CD4-positive, alpha-beta T cell (primary cell): ENCODE data around the gene GSAP. TPM values are rescaled to one million over a fixed set of nuclear protein-coding genes. Genes with fewer than 3 reads are reported as not detected.

Experiments used
- ATAC-seq: fragments of 200-7000 bp; cut with Tn5 transposase; one replicate; pipeline ENCODE4 v1.10.0; 2022; ENCODE audit warnings: mild to moderate bottlenecking; ENCODE audit not compliant: poor library complexity
- CTCF ChIA-PET: fragments of 350-600 bp; sonication (Branson Sonifier 250); formaldehyde crosslinking; loops from one replicate; lab custom pipeline; 2021; ENCODE audit warnings: antibody characterized with exemption, inconsistent platforms; lab: Charles Lee
- POLR2A ChIA-PET: fragments of 350-600 bp; sonication (Branson Sonifier 250); formaldehyde crosslinking; loops from one replicate; lab custom pipeline; 2021; ENCODE audit warnings: antibody characterized with exemption, inconsistent platforms; lab: Charles Lee
- DNase-seq, 14 experiments: peaks; one replicate each; pipeline ENCODE4 v3.0.0-alpha.2; 2013 to 2020; ENCODE audit warnings: mixed read lengths in 2 of 14
- H3K27ac ChIP-seq, 2 donors: one replicate each; pipeline versions ENCODE4 v1.5.1 to v1.7.0; 2013; ENCODE audit warnings: low read length in 2 of 2, low read depth in 1 of 2, mild to moderate bottlenecking in 1 of 2
- H3K27me3 ChIP-seq, 2 experiments: 1 replicate in 1 of 2; 2 replicates in 1 of 2; pipeline versions ENCODE4 v1.6.1 to v1.7.0; 2013; ENCODE audit warnings: low read length in 2 of 2, control low read depth in 1 of 2, mild to moderate bottlenecking in 1 of 2, moderate library complexity in 1 of 2; ENCODE audit not compliant: insufficient read depth in 2 of 2, control insufficient read depth in 1 of 2
- H3K36me3 ChIP-seq: one replicate; pipeline ENCODE4 v1.6.1; 2013; ENCODE audit warnings: low read length, control low read depth; ENCODE audit not compliant: insufficient read depth
- H3K4me1 ChIP-seq: one replicate; pipeline ENCODE4 v1.6.1; 2013; ENCODE audit warnings: low read length, control low read depth; ENCODE audit not compliant: insufficient read depth
- H3K4me3 ChIP-seq: one replicate; pipeline ENCODE4 v1.5.1; 2013; ENCODE audit warnings: mild to moderate bottlenecking, low read length, moderate library complexity
- H3K9me3 ChIP-seq, 2 experiments: 1 replicate in 1 of 2; 2 replicates in 1 of 2; pipeline versions ENCODE4 v1.6.1 to v1.7.0; 2013; ENCODE audit warnings: low read length in 2 of 2, mild to moderate bottlenecking in 2 of 2, control low read depth in 1 of 2, moderate library complexity in 1 of 2; ENCODE audit not compliant: control insufficient read depth in 1 of 2, insufficient read depth in 1 of 2
- H3K27ac Mint-ChIP-seq: one replicate; pipeline ENCODE4 v1.8.0; 2020; ENCODE audit warnings: mixed read lengths
- H3K27me3 Mint-ChIP-seq: one replicate; pipeline ENCODE4 v1.8.0; 2021; ENCODE audit warnings: mixed read lengths
- H3K36me3 Mint-ChIP-seq: one replicate; pipeline ENCODE4 v1.8.0; 2021; ENCODE audit warnings: low read depth, mixed read lengths
- H3K4me1 Mint-ChIP-seq: one replicate; pipeline ENCODE4 v1.8.0; 2021; ENCODE audit warnings: low read depth, mixed read lengths
- H3K4me3 Mint-ChIP-seq: one replicate; pipeline ENCODE4 v1.8.0; 2020; ENCODE audit warnings: mild to moderate bottlenecking, mixed read lengths
- H3K9me3 Mint-ChIP-seq: one replicate; pipeline ENCODE4 v1.8.0; 2020; ENCODE audit warnings: mixed read lengths
- CTCF ChIP-seq: fragments of 200-600 bp; IDR thresholded peaks from one replicate; pipeline ENCODE4 v1.8.0; 2022; ENCODE audit warnings: antibody characterized with exemption, mild to moderate bottlenecking
- intact Hi-C, 2 experiments: fragments of 100-400 bp; cut with DNase I in 1 of 2; cut with micrococcal nuclease in 1 of 2; formaldehyde crosslinking; loops; one replicate each; pipeline versions ENCODE4 v1.15.1 to v1.9.0; 2023 to 2025; cut with DNase I, micrococcal nuclease
- total RNA-seq, 174 experiments: library from RNA in 2 of 174; stranded (reverse) in 2 of 174; gene quantifications; one replicate each; pipeline ENCODE4 v1.2.3 and lab custom pipeline; 2021 to 2026

GSAP gene
- total RNA-seq, 2 experiments from 2014 or later, result 19.1 to 19.5 TPM

DNA sequence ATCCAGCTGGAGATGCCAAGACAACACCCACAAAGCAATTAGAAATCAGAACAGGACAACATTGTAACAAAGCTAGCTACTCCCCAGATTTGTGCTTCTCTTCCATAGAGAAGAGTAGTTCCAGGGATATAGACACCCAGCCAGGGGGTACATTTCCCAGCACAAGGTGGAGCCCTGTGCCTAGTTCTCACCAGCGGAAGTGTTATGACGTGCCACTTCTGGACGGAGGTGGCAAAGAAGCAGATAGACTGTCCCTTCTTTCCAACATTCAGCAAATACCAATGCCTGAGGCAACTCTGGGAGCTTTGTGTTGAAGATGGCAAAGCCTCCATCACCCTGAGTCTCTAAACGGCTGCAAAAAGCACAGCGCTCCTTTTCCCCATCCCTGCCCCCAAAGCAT, 23.4 kb upstream of the GSAP start:
- no peak overlapping the region for H3K27ac ChIP-seq
- no peaks in the 10 kb centered on the region for H3K36me3 Mint-ChIP-seq
- DNase-seq (peak in 1 of 14 experiments; percentile 17), ATAC-seq (no peak)
- POLR2A ChIA-PET, result no interaction called here
- H3K4me3 ChIP-seq, result no peak overlapping the region
- H3K27ac Mint-ChIP-seq, result no peak overlapping the region
- no peaks in the 10 kb centered on the region for H3K9me3 Mint-ChIP-seq
- CTCF ChIA-PET, result no interaction called here
- H3K9me3 ChIP-seq, result no peaks in the 10 kb centered on the region
- H3K4me3 Mint-ChIP-seq, result no peak overlapping the region
- H3K27me3 Mint-ChIP-seq, result no peaks in the 10 kb centered on the region
- no peak for TF ChIP-seq CTCF
- no peaks in the 10 kb centered on the region for H3K27me3 ChIP-seq
- H3K4me1 ChIP-seq, result no peaks in the 10 kb centered on the region
- intact Hi-C loops, result loop anchor here in 1 of 2 experiments (10.0 kb wide), 1 partner anchor 245 kb away; the partner anchor contains the start of gene FGL2
- H3K36me3 ChIP-seq, result no peaks in the 10 kb centered on the region
- H3K4me1 Mint-ChIP-seq, result no peaks in the 10 kb centered on the region

GRCh38 chr7:77438131-77438530, 22.0 kb upstream of the GSAP start:
- no peaks in the 10 kb centered on the region for H3K36me3 Mint-ChIP-seq
- no peaks in the 10 kb centered on the region for H3K9me3 Mint-ChIP-seq
- Histone ChIP-seq H3K27ac (no peak overlapping the region), H3K36me3 (no peaks in the 10 kb centered on the region), H3K4me3 (no peak overlapping the region), H3K9me3 (no peaks in the 10 kb centered on the region), H3K4me1 (no peaks in the 10 kb centered on the region), H3K27me3 (no peaks in the 10 kb centered on the region)
- ChIA-PET CTCF (no interaction called here), POLR2A (no interaction called here)
- DNase-seq (no peak), ATAC-seq (no peak)
- no peak for TF ChIP-seq CTCF
- no peak overlapping the region for H3K4me3 Mint-ChIP-seq
- no peaks in the 10 kb centered on the region for H3K4me1 Mint-ChIP-seq
- intact Hi-C loops, result loop anchor here in 1 of 2 experiments (10.0 kb wide), 1 partner anchor 243 kb away; the partner anchor contains the start of gene FGL2
- no peak overlapping the region for H3K27ac Mint-ChIP-seq
- no peaks in the 10 kb centered on the region for H3K27me3 Mint-ChIP-seq

GRCh38 chr7:77434570-77435275, 18.6 kb upstream of the GSAP start:
- Histone ChIP-seq H3K9me3 (no peaks in the 10 kb centered on the region), H3K27me3 (no peaks in the 10 kb centered on the region), H3K4me3 (no peak overlapping the region), H3K27ac (no peak overlapping the region), H3K4me1 (no peaks in the 10 kb centered on the region), H3K36me3 (no peaks in the 10 kb centered on the region)
- no peak overlapping the region for H3K27ac Mint-ChIP-seq
- POLR2A ChIA-PET, result no interaction called here
- H3K36me3 Mint-ChIP-seq, result no peaks in the 10 kb centered on the region
- H3K4me1 Mint-ChIP-seq, result no peaks in the 10 kb centered on the region
- no peak for TF ChIP-seq CTCF
- H3K27me3 Mint-ChIP-seq, result no peaks in the 10 kb centered on the region
- DNase-seq (no peak), ATAC-seq (no peak)
- CTCF ChIA-PET, result no interaction called here
- intact Hi-C loops, result loop anchor here in 1 of 2 experiments (10.0 kb wide), 1 partner anchor 240 kb away; the partner anchor contains the start of gene FGL2
- no peak overlapping the region for H3K4me3 Mint-ChIP-seq
- no peaks in the 10 kb centered on the region for H3K9me3 Mint-ChIP-seq
